G401 (cell line): ENCODE results near the gene ZIC1. TPM values are rescaled to one million over a fixed set of nuclear protein-coding genes. Genes with fewer than 3 reads are reported as not detected.

Experiments used
- DNase-seq: peaks from one replicate; pipeline ENCODE4 v3.0.0-alpha.2; 2015; ENCODE audit warnings: low spot score
- in situ Hi-C: cut with HindIII; loops from 2 replicates; pipeline ENCODE4 v1.10.0; 2016; ENCODE audit warnings: low sequenced_read_pairs, mixed read lengths
- total RNA-seq: library from RNA; depleted of rRNA; stranded (reverse); fragments of >200 nt; shearing (Covaris generic); gene quantifications from 2 replicates; pipeline ENCODE4 v1.2.3, GENCODE V29; 2014

Gene ZIC1
- total RNA-seq, 1 experiment from 2014 or later, result not detected

DNA sequence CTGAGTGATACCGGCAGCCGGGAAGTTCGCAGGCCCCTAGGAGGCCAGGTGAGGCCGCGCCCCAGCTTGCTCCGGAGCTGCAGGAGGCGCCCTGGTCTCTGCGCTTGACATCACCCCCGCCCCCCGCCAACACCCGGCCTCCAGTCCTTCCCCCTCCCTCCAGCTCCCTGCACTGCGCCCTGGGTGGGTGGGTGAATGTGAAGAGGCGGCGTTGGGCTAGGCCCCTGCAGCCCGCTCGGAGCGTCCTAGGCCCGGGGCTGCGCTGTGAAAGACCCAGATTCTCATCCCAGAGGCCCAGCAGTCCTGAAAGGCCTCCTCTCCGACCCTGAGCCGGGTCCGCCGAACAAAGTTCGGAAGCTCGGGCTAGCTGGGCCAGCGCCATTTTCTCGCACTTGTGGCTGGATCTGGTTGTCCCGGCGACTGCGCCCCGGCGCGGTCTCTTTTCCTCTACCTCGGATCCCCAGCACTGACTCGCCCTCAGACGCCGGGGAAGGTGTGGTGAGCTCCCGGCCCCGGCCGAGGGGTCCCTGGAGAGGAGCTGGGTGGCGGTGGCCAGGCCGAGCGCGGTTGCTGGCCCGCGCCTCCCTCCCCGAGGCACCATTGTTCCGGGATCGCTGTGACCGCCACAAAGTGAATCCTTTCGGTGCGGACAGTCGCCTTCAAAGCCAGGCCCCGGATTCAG lies 15.8 kb upstream of the ZIC1 start:
- in situ Hi-C loops, result no loop called here
- DNase-seq, result peak; percentile 80

DNA sequence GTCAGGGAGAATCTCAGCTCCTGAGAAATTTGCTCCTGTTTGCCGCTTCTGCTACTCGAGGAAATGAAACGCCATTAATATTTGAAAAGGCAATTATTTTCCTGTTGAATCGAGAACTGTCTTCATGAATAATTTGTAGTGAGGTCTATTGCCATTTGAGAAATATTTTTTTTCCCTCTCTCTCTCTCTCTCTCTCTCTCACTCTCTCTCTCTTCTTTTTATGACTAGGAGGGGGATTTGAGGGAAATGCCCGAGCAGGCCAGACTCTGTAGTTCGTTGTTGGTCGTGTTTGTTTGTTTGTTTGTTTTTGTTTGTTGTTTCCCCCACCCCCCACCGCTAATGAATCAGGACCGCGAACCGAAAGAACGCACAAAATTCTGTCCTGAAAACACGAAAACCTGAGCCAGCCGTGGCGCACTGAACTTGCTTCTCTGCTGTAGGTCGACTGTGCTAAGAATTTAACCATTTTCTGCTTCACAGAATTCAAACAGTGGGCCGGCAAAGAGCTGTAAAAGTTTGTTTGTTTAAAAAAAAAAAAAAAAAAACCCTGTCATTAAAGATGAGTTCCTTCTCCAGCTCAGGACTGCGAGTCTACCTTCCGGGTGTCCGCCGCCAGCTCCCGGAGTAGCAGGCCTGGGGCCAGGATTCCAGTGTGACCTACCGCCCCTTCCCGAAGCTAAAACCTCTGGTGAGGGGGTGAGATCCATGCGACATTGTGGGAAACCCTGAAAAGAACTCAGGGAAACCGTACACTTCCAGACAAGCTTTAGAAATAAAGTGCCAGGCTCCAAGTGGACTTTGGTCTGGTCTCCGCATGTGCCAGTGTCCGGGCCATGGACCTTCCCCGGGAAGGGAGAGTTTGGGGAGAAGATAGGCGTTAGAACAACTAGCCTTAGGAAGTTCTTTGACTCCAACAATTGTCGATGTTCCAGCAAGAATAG lies 15.0 kb upstream of the ZIC1 start:
- in situ Hi-C loops, result no loop called here
- DNase-seq, result no peak

DNA sequence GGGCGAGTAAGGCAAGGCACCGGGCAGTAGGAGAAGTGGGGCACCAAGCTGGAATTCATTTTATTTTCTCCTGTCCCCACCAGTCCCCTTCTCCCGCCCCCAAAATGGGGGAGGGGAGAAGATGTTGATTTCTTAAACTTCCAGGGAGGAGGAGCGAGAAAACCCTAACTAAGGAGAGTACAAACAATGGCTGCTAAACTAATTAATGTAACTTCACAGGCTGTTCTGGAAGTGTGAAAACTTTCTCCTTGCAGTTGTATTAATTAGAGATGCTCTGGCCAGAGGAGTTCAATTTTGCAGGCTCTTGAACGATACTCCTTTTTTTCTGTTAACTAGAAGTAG lies 14.3 kb upstream of the ZIC1 start:
- DNase-seq, result no peak
- in situ Hi-C loops, result no loop called here

DNA sequence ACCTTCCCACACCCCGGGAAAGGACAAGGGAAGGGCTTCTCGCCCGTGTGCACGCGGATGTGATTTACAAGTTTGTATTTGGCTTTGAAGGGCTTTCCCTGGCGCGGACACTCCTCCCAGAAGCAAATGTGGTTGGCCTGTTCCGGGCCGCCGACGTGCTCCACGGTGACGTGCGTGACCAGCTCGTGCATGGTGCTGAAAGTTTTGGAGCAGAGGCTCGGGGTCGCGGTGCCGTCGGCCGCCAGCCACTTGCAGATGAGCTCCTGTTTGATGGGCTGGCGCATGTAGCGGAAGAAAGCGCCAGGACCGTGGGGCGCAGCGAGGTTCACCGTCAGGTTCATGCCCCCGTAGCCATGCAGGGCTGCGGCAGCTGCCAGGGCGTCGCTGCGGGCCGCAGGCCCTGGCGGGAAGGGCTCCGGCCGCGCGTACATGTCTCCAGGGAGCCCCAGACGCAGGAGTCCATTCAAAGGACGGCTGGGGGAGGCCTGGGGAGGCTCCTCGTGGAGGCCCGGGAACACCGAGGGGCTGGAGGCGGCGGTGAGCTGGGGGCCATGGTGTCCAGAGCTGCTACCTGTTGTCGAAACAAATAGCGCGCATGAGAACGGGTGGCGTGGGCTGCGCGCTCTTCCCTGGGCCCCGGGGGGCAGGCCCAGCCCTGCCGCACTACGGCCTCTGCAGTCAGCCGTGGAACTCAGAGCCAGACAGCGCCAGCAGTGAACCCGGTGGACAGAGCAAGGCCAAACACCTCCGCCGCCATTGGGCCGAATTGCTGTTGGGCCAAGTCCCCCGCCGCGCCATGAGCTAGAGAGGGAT lies 13.1 kb upstream of the ZIC1 start:
- in situ Hi-C loops, result no loop called here
- DNase-seq, result peak; percentile 79

DNA sequence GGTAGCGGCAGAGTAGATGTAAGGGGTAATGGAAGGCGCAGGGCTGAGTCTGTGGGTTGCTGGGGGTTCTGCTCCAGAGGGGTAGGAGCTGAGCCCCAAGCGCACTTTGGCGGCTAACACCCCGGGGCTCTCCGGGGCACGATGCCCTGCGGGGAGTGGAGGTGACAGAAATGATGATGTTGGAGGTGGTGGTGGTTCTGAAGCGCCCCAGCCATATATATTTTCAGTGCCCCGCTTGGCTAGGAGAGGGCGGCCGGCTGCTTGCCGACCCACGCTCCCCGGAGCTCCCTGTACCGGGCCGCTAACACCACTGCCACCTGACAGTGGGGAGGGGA lies 12.5 kb upstream of the ZIC1 start:
- no peak for DNase-seq
- in situ Hi-C loops, result no loop called here

DNA sequence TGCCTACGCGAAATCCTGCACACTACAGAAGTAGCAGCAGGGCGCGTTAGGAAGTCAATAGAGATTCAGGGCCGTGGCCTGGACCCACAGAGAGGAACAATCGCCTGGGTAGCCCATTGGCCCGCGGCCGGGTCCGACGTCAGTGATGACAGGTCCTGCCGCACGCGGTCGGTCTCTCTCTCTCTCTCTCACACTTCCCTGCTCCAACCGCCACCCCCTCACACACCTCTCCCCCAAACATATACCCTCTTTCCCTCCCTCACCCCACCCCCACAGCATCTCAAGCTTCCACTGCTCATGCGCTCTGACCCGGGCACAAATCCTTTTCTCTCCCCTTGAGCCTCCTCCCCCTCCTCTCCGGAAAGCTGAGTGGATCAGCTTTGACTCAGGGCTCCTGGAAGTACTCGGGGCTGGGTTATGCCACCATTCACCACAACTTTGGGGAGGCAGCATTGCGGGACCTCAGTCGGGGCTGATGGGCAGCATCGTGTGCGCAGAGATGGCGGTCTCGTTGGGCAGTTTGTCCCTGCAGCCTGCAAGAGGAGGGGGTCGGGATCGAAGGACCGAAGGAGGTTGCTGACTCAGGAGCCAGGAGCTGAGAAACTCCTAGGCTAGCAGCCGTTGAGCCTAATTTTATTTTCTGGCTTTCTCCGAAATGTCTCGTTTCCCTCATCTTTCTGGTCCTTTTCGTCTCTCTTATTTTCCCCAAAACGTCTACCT lies 11.8 kb upstream of the ZIC1 start:
- in situ Hi-C loops, result no loop called here
- peak; percentile 97 for DNase-seq

DNA sequence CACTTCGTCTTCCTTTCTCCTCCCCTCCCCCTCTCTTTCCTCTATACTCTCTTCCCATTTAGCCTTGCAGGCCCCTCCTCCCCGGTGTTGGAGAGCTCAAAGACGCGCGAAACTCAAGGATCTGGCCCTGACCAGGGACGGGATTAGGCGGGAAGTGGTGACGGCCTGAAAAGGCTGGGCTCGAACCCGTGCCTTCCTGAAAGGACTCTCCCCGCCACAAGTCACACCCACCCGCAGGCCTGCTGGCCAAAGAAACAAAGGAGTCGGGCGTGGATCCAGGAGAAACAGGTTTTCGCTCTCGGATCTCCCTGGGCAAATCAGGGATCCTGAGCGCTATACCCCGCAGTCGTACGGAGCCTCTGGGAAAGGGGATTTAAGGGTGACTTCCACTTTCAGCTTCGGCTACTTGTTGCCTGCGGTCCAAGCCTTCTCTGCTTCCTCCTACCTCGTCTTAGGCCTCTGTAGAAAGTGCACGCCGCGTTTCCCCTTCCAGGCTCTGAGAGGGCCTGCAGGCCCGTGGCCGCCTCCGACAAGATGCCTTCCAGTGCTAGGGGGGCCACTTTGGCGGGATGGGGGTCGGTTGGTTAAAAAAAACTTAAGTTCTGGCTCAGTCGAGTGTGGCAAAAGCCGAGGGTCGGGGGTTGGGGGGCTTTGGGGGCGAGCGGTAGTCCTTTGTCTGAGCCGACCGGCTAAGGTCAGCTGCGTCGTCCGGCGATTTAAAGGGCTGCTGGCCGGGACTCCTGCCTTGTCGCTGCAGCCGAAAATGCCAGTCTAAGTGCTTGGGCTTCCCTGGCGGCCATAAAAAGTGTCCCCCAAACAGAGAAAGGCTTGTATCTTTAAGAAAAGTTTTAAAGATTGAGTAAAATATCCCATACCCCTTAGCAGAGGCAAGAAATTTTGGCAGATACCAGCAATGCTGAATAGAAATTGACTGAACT lies 11.0 kb upstream of the ZIC1 start:
- peak; percentile 61 for DNase-seq
- in situ Hi-C loops, result no loop called here

DNA sequence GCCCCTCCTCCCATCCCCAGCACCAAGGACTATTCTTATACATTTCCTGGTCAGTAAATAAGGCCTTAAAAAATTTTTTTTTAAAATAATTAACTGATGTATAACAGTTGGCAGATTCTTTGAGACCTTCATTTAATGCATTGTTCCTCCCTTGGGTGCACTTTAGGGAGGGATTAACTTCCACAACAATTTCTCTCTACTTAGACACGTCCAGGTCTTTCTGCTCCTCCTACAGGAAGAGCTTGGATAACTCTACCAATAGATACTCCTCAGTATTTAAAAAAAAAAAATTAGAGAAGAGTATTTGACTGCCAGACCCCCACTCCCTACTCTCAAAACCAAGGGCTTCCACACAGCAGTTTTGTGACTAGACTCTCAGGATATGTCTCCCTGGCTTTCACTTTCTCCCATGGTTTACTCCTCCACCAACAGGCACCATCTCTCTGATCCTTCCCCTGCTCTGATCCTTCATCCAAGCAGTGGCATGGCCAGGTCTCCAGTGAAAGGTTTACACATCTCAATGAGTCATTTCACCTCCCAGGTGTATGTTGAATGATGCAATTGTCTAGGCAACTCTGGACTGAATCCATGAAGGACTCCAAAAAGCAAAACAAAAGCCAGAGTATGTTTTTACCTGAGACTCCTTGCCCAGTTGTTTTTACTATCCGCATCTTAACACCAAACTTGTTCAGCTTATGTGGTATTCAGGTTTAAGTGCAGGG lies 10.2 kb upstream of the ZIC1 start:
- no peak for DNase-seq
- in situ Hi-C loops, result no loop called here

DNA sequence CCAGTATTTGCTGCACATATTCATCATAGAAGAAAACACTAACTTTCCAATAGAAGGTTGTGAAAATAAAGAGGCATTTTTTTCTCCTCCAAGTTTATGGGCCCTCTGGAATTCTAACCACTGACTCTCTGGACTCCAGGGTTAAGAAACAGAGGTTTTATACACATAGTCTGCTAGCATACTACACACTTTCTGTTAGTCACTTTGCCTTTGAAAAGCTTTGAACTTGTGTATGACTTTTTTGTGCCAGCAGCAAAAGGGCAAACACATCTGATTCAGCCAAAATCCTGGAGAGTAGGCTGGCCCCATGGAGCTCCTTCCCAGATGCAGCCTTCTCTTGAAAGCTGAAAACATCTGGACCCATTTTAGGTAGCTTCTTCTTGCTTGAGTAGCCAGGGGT lies 9.1 kb upstream of the ZIC1 start:
- no peak for DNase-seq
- in situ Hi-C loops, result no loop called here

DNA sequence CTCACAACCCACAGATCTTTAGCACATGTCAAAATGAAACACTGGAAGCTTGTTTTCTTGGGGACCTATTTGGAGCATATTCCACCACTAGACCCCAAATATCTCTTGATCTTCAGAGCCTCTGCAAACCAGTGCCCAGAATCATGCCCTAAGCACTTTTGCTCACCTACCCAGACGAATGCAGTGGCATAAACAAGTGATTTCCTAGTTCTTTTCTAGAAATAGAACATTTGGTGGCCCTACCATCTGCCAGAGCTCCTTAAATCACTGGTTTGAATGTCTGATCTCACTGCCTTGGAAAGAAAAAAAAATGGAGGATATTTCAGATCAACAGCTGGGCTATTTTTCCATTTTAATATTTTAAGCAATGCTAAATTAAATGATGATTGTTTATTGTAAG lies 8.2 kb upstream of the ZIC1 start:
- in situ Hi-C loops, result no loop called here
- DNase-seq, result peak; percentile 62

DNA sequence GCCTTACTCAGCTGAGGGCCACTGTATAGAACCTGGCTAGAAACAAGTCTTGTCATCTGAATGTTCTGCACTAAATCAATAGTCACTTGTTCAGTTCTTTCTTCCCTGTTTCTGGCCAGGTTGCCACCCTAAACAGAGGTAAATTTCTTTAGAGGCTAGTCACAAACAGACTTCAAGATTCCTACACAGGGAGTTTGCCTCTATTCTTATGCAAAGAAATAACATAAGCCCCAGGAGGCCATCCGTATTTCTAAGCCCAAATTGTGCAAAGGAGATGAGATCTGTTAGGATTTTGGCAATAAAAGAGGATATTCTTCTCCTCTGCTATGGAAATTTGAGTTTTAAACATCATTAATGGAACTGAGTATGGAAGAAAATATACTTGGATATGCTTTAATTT lies 7.7 kb upstream of the ZIC1 start:
- no peak for DNase-seq
- in situ Hi-C loops, result no loop called here

DNA sequence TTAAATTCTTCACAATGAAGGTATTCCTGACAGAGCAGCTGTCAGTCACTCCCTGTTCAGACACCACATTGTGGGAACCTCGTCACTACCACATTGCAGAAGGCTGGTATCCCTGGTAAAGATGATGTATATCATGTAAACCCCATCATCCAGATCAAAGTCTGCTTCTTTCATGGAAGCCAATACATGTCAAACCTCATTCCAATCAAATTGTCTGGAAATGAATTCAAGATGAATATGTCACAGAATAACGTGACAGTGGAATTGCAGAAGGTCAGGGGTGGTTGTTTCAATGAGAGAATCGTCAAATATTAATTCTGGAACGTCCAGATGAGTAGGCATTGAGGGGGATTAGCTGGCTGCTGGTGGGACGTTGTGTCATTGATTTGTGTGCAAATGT lies 7.0 kb upstream of the ZIC1 start:
- DNase-seq, result no peak
- in situ Hi-C loops, result no loop called here

DNA sequence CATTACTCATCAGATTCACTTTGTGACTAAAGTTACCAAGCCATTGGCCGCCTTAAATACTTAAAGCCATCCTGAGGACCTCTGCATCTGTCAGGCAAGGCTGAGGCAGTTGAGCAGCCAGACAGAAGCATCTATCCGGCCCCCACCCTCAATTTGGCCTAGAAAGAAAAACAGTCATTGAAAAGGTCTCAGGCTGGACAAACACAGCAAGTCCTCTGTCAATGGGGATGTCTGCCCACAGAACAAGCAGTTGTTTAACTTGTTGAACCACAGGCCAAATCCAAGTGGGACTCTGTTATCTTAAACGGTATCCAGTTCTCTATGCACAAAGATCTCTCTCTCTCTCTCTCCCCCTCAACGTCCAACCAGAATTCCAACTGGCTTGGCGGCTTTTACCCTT lies 5.7 kb upstream of the ZIC1 start:
- in situ Hi-C loops, result no loop called here
- DNase-seq, result no peak

DNA sequence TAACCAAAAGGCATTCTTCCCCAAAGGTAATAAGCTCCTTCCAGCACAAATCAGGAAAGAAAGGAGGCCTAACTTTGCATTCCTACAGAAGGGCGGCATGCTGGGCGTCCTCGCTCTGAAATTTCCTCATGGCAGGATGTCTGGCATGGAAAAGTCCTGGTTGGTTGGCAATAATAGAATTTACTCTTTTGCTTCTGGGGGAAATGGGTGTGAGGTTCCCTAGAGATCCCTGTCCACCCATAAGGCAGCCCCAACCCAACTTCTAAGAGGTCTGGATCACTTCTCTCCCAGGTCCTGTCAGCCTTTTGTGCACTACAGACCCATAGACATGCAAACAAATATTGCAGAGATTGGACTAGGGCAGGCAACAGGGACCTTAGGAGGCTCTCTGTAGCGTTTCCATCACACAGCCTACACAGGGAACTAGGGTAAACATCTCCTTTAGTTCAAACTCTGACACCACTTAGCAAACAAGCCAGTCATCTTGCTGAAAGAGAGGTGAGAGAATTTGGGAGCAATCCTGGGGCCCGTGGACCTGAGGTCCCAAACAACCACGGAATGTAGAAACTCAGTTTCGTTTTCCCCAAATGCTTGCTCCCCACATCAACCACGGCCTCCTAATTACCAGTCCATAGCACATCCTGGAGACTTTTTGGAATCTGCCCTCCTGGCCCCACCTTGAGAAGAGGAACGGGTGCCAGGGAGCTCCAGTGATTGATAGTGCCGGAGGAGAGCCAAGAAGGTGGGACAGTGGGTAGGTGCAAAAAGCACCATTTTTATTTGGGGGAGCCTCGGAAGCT lies 5.0 kb upstream of the ZIC1 start:
- DNase-seq, result peak; percentile 64
- in situ Hi-C loops, result no loop called here

DNA sequence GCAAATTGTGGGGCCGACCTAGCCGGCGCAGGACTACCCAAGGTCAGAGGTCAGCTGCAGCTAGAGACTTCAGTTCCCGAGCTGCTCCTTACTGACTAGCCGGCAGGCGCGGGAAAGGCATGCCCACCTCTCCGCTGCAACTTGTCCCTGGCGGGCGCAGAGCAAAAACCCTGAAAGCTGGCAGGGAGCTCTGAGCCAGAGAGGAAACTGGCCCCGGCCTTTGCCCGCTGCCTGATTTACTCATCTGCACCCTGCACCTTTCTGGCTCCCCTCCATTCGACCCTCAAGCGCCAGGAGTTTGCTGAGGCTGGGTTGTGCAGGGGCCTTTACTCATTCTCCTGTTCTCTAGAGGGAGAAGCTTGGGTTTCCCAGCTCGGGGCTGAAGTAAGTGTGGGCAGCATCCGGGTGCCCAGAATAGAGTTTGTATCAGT lies 4.3 kb upstream of the ZIC1 start:
- in situ Hi-C loops, result no loop called here
- DNase-seq, result peak; percentile 72

DNA sequence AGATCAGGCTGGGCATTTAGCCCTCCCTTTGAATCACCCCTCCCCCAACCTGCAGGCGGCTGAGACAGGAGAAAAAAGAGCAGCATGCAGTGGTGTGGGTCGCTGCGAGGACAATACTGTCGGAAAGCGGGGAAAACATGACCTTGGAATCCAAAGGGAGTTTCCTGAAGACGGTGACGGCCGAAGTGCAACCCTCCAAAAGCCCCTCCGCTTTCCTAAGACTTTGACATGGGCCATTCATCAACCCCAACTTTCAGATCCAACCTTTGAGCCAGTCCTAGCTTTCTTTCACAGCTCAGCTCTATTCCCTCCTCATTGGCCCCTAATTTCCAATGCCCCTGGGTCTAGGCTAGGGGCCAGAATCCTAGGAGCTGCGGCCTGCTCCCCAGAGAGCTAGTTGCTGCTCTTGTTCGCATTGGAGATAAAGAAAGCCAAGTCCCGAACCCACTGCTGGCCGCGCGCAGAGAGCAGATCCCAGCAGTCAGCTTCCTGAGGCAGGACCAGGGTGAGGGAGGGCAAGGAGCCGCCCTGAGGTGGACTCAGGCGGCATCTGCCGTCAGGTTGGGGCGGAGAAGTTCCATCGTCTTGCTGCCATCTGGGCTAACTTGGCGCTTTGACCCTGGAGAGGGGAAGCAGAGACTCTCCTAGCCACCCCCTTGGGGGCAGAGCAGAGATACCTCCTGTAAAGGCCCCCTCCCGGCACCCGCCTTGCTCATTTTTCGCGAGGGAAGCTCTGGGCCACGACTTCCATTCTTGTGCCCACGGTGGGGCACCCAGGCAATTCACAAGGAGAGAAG lies 3.7 kb upstream of the ZIC1 start:
- in situ Hi-C loops, result no loop called here
- DNase-seq, result peak; percentile 83
